ENCODE results near the gene ACSM2B. TPM values are rescaled to one million over a fixed set of nuclear protein-coding genes. Genes with fewer than 3 reads are reported as not detected.
"Not testable (repeated sequence)": the region's sequence is repeated elsewhere in the genome, so short reads cannot be mapped to it uniquely, and the experiment has no call there.

The ACSM2B gene, protein sequence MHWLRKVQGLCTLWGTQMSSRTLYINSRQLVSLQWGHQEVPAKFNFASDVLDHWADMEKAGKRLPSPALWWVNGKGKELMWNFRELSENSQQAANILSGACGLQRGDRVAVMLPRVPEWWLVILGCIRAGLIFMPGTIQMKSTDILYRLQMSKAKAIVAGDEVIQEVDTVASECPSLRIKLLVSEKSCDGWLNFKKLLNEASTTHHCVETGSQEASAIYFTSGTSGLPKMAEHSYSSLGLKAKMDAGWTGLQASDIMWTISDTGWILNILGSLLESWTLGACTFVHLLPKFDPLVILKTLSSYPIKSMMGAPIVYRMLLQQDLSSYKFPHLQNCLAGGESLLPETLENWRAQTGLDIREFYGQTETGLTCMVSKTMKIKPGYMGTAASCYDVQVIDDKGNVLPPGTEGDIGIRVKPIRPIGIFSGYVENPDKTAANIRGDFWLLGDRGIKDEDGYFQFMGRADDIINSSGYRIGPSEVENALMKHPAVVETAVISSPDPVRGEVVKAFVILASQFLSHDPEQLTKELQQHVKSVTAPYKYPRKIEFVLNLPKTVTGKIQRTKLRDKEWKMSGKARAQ
- polyA plus RNA-seq, result 0.28 TPM in 1 of 2 replicates, not detected in the other
- not detected in 2 replicates for polyA minus RNA-seq

DNA sequence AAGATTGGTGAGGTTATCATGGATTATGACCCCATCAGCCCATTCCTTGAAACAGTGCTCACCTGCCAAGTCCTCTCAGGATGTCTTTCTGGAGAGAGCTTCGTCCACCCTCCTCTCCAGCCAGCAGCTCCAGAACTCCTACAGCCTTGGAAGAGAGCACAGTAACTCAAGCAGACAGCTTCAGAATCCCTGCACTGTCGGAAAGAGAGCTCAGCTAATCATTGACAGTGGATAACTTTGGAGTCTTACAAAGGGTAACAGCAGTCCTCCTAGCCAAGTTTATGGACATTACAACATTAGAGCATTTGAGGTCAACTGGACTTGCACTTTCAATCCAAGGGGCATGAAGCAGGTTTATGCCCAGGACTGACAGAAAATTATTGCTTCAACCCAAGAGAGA lies at the start of gene ACSM2B:
Gene ACSM2B, minus strand, starts transcription at position 223 of the 400 bp plus-strand sequence. CDS start 11,522 bp downstream, outside the sequence.
- not testable (repeated sequence) for H3K79me2 ChIP-seq (replicated peaks; ENCODE audit: insufficient read depth, low read length); H3K9me2 ChIP-seq (ENCODE audit: insufficient read depth, low read length); H3K27me3 ChIP-seq (ENCODE audit: insufficient read depth, low read depth, low read length); H3K27ac ChIP-seq (ENCODE audit: low read length); H3K9me3 ChIP-seq (ENCODE audit: low read length); H4K20me1 ChIP-seq (ENCODE audit: insufficient read depth); H3K9ac ChIP-seq (ENCODE audit: low read length); H3K4me3 ChIP-seq (ENCODE audit: low read length); H3K36me3 ChIP-seq (ENCODE audit: insufficient read depth, low read length); H3F3A ChIP-seq (ENCODE audit: insufficient read depth, low read length, poor library complexity, severe bottlenecking); H3K4me2 ChIP-seq (ENCODE audit: low read length); H2AFZ ChIP-seq (ENCODE audit: low read depth, low read length)

DNA sequence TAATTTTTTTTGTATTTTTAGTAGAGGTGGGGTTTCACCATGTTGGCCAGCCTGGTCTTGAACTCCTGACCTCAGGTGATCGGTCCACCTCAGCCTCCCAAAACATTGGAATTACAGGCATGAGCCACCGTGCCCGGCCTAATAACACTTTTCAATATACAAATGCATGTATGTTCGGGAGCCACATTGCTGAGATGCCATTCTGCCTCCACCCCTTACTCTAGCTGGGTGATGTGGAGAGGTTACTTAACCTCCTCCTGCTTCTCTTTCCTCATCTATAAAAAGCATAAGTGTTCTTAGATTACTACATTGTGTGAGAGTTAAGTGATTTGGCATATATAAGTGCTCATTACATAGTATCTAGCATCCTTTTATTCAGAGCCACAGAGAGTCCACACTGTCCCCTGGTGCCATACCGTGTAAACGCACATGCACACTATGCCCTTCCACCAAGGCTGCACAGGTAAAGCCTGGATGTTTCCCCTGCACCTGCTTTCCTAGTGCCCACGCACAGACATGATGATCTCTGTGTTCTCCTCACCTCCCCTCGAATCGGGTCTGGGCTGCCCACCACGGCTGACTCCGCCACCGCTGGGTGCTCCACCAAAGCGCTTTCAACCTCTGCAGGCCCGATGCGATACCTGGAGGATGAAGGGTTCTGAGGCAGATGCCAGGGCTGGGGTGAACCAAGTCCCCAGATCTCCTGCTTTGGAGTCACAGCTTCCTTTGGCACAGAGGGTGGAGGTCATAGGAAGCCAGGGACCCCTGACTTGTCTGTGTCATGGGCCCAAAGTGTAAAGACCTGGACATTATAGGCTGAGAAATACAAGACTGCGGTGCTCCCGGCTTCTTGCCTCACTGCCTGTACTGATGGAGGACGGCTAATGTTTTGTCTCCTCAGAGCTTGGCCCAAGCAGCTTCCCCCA lies 49.0 kb upstream of the ACSM2B start:
- no peak overlapping the region for H3K4me3 ChIP-seq (ENCODE audit: low read length)
- no peaks in the 10 kb centered on the region for H3K79me2 ChIP-seq (replicated peaks; ENCODE audit: insufficient read depth, low read length)
- H3K9me2 ChIP-seq (ENCODE audit: insufficient read depth, low read length), result no peaks in the 10 kb centered on the region
- H3K27ac ChIP-seq (ENCODE audit: low read length), result no peak overlapping the region
- H3K36me3 ChIP-seq (ENCODE audit: insufficient read depth, low read length), result no peaks in the 10 kb centered on the region
- H3F3A ChIP-seq (ENCODE audit: insufficient read depth, low read length, poor library complexity, severe bottlenecking), result no peaks in the 10 kb centered on the region
- no peak for TF ChIP-seq POLR2AphosphoS5 (IDR thresholded peaks at IDR 0.05)
- TF ChIP-seq SMC3 (conservative IDR thresholded peaks at IDR 0.05; ENCODE audit: poor library complexity), result no peak
- TF ChIP-seq, protein P1, sequence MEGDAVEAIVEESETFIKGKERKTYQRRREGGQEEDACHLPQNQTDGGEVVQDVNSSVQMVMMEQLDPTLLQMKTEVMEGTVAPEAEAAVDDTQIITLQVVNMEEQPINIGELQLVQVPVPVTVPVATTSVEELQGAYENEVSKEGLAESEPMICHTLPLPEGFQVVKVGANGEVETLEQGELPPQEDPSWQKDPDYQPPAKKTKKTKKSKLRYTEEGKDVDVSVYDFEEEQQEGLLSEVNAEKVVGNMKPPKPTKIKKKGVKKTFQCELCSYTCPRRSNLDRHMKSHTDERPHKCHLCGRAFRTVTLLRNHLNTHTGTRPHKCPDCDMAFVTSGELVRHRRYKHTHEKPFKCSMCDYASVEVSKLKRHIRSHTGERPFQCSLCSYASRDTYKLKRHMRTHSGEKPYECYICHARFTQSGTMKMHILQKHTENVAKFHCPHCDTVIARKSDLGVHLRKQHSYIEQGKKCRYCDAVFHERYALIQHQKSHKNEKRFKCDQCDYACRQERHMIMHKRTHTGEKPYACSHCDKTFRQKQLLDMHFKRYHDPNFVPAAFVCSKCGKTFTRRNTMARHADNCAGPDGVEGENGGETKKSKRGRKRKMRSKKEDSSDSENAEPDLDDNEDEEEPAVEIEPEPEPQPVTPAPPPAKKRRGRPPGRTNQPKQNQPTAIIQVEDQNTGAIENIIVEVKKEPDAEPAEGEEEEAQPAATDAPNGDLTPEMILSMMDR (IDR thresholded peaks at IDR 0.05; ENCODE audit: poor library complexity, severe bottlenecking), result no peak
- no peak for TF ChIP-seq EP300 (conservative IDR thresholded peaks at IDR 0.05; ENCODE audit: poor library complexity, severe bottlenecking)
- TF ChIP-seq TAF1 (IDR thresholded peaks at IDR 0.05; ENCODE audit: low read depth), result no peak
- H3K9ac ChIP-seq (ENCODE audit: low read length), result no peak overlapping the region
- H3K27me3 ChIP-seq (ENCODE audit: insufficient read depth, low read depth, low read length), result no peaks in the 10 kb centered on the region
- no peaks in the 10 kb centered on the region for H4K20me1 ChIP-seq (ENCODE audit: insufficient read depth)
- H3K9me3 ChIP-seq (ENCODE audit: low read length), result no peaks in the 10 kb centered on the region
- no peak overlapping the region for H2AFZ ChIP-seq (ENCODE audit: low read depth, low read length)
- H3K4me2 ChIP-seq (ENCODE audit: low read length), result no peak overlapping the region

DNA sequence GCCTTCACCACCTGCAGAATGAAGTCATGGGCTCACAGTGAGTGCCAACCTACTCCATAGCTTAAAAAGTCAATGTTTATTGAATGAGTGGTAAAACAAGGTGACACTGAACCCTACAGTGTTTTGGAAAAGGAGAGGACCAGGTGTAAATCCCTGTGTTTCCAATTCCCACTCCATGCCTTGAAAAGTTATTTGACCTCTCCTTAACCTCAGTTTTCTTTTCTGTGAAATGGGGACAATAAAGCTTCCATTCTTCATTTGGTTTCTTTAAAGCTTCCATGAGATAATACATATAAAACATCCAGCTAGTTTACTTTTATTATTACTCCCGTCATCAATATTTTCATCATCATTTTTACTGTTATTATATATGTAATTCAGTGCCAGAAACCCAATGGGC lies 48.0 kb upstream of the ACSM2B start:
- H2AFZ ChIP-seq (ENCODE audit: low read depth, low read length), result no peak overlapping the region
- no peak overlapping the region for H3K9ac ChIP-seq (ENCODE audit: low read length)
- H3K79me2 ChIP-seq (replicated peaks; ENCODE audit: insufficient read depth, low read length), result no peaks in the 10 kb centered on the region
- no peaks in the 10 kb centered on the region for H3K36me3 ChIP-seq (ENCODE audit: insufficient read depth, low read length)
- H3K9me3 ChIP-seq (ENCODE audit: low read length), result no peaks in the 10 kb centered on the region
- H3K4me3 ChIP-seq (ENCODE audit: low read length), result no peak overlapping the region
- TF ChIP-seq RAD21 (conservative IDR thresholded peaks at IDR 0.05) (no peak), TAF1 (IDR thresholded peaks at IDR 0.05; ENCODE audit: low read depth) (no peak), MXI1 (conservative IDR thresholded peaks at IDR 0.05; ENCODE audit: poor library complexity, severe bottlenecking) (no peak), EP300 (conservative IDR thresholded peaks at IDR 0.05; ENCODE audit: poor library complexity, severe bottlenecking) (no peak), SMC3 (conservative IDR thresholded peaks at IDR 0.05; ENCODE audit: poor library complexity) (no peak), POLR2AphosphoS5 (IDR thresholded peaks at IDR 0.05) (no peak), EZH2 (IDR thresholded peaks at IDR 0.05; ENCODE audit: borderline replicate concordance, insufficient read depth, low read length, poor library complexity, severe bottlenecking) (no peak)
- TF ChIP-seq, protein P2, sequence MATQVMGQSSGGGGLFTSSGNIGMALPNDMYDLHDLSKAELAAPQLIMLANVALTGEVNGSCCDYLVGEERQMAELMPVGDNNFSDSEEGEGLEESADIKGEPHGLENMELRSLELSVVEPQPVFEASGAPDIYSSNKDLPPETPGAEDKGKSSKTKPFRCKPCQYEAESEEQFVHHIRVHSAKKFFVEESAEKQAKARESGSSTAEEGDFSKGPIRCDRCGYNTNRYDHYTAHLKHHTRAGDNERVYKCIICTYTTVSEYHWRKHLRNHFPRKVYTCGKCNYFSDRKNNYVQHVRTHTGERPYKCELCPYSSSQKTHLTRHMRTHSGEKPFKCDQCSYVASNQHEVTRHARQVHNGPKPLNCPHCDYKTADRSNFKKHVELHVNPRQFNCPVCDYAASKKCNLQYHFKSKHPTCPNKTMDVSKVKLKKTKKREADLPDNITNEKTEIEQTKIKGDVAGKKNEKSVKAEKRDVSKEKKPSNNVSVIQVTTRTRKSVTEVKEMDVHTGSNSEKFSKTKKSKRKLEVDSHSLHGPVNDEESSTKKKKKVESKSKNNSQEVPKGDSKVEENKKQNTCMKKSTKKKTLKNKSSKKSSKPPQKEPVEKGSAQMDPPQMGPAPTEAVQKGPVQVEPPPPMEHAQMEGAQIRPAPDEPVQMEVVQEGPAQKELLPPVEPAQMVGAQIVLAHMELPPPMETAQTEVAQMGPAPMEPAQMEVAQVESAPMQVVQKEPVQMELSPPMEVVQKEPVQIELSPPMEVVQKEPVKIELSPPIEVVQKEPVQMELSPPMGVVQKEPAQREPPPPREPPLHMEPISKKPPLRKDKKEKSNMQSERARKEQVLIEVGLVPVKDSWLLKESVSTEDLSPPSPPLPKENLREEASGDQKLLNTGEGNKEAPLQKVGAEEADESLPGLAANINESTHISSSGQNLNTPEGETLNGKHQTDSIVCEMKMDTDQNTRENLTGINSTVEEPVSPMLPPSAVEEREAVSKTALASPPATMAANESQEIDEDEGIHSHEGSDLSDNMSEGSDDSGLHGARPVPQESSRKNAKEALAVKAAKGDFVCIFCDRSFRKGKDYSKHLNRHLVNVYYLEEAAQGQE (IDR thresholded peaks at IDR 0.05; ENCODE audit: borderline replicate concordance), result no peak
- TF ChIP-seq, protein P1 (IDR thresholded peaks at IDR 0.05; ENCODE audit: poor library complexity, severe bottlenecking), result no peak
- H4K20me1 ChIP-seq (ENCODE audit: insufficient read depth), result no peaks in the 10 kb centered on the region
- H3K4me2 ChIP-seq (ENCODE audit: low read length), result no peak overlapping the region
- no peak overlapping the region for H3K27ac ChIP-seq (ENCODE audit: low read length)
- H3K27me3 ChIP-seq (ENCODE audit: insufficient read depth, low read depth, low read length), result no peaks in the 10 kb centered on the region
- H3F3A ChIP-seq (ENCODE audit: insufficient read depth, low read length, poor library complexity, severe bottlenecking), result no peaks in the 10 kb centered on the region
- no peaks in the 10 kb centered on the region for H3K9me2 ChIP-seq (ENCODE audit: insufficient read depth, low read length)
